Panc1 (cell line): ENCODE data around the gene FSTL1.

Experiments used
- POLR2AphosphoS5 ChIP-seq: IDR thresholded peaks from 2 replicates; pipeline ENCODE4 v1.6.1; 2012; ENCODE audit warnings: mild to moderate bottlenecking, low read depth, low read length, moderate library complexity
- SIN3A ChIP-seq: IDR thresholded peaks from 2 replicates; pipeline ENCODE4 v1.6.1; 2012; ENCODE audit warnings: low read depth, mild to moderate bottlenecking, low read length, moderate library complexity, borderline replicate concordance; ENCODE audit not compliant: insufficient read depth
- TCF7L2 ChIP-seq: IDR thresholded peaks from 2 replicates; pipeline ENCODE4 v1.6.1; 2011; ENCODE audit warnings: mild to moderate bottlenecking, low read depth, low read length, inconsistent platforms
- TF ChIP-seq, protein P1 (sequence below): fragments of 450-650 bp; IDR thresholded peaks from 2 replicates; pipeline ENCODE4 v1.5.1; 2017; ENCODE audit warnings: mild to moderate bottlenecking
- TF ChIP-seq, protein P2 (sequence below), 2 experiments: IDR thresholded peaks; 2 replicates each; pipeline ENCODE4 v1.6.1; 2011 to 2012; ENCODE audit warnings: low read depth in 2 of 2, control low read depth in 1 of 2, low read length in 1 of 2, mild to moderate bottlenecking in 1 of 2, moderate library complexity in 1 of 2; ENCODE audit not compliant: insufficient read depth in 1 of 2

- TF ChIP-seq, protein P1, sequence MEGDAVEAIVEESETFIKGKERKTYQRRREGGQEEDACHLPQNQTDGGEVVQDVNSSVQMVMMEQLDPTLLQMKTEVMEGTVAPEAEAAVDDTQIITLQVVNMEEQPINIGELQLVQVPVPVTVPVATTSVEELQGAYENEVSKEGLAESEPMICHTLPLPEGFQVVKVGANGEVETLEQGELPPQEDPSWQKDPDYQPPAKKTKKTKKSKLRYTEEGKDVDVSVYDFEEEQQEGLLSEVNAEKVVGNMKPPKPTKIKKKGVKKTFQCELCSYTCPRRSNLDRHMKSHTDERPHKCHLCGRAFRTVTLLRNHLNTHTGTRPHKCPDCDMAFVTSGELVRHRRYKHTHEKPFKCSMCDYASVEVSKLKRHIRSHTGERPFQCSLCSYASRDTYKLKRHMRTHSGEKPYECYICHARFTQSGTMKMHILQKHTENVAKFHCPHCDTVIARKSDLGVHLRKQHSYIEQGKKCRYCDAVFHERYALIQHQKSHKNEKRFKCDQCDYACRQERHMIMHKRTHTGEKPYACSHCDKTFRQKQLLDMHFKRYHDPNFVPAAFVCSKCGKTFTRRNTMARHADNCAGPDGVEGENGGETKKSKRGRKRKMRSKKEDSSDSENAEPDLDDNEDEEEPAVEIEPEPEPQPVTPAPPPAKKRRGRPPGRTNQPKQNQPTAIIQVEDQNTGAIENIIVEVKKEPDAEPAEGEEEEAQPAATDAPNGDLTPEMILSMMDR: no peak
- TF ChIP-seq, protein P2, sequence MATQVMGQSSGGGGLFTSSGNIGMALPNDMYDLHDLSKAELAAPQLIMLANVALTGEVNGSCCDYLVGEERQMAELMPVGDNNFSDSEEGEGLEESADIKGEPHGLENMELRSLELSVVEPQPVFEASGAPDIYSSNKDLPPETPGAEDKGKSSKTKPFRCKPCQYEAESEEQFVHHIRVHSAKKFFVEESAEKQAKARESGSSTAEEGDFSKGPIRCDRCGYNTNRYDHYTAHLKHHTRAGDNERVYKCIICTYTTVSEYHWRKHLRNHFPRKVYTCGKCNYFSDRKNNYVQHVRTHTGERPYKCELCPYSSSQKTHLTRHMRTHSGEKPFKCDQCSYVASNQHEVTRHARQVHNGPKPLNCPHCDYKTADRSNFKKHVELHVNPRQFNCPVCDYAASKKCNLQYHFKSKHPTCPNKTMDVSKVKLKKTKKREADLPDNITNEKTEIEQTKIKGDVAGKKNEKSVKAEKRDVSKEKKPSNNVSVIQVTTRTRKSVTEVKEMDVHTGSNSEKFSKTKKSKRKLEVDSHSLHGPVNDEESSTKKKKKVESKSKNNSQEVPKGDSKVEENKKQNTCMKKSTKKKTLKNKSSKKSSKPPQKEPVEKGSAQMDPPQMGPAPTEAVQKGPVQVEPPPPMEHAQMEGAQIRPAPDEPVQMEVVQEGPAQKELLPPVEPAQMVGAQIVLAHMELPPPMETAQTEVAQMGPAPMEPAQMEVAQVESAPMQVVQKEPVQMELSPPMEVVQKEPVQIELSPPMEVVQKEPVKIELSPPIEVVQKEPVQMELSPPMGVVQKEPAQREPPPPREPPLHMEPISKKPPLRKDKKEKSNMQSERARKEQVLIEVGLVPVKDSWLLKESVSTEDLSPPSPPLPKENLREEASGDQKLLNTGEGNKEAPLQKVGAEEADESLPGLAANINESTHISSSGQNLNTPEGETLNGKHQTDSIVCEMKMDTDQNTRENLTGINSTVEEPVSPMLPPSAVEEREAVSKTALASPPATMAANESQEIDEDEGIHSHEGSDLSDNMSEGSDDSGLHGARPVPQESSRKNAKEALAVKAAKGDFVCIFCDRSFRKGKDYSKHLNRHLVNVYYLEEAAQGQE (IDR thresholded peaks at IDR 0.05; ENCODE audit: insufficient read depth in 1 of 2, low read depth in 2 of 2, low read length in 1 of 2): no peak
- TF ChIP-seq SIN3A: no peak
- no peak for TF ChIP-seq TCF7L2
- TF ChIP-seq POLR2AphosphoS5: no peak
Measured at GRCh38 chr3:120488296-120488695, 37.5 kb upstream of the FSTL1 start.
